ENCODE data around the gene KLHDC7B.

Gene KLHDC7B

DNA sequence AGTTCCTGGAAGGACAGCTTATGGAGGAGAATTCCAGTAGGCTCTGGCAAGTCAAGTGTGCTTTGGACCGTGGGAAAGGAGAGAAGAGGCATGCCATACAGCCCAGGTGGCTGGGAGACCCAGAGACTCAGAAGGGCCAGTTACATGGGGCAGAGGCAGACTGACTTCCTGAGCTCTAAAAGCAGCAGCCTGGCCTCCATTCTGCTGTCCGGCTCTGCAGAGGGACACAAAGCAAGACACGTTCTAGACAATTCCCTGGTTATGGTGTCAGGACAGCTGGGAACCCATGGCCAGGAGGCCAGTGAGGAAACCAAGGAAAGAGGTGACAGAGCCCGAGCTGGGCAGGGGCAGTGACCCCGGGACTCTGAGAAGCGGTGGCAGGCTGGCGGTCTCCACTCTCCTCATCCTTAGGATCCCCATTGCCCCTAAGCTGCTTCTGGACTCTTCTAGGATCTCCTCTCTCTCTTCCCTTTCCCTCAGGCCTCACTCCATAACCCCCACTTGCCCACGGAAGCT is 29.8 kb downstream of the KLHDC7B start:
- TF ChIP-seq, protein P1, sequence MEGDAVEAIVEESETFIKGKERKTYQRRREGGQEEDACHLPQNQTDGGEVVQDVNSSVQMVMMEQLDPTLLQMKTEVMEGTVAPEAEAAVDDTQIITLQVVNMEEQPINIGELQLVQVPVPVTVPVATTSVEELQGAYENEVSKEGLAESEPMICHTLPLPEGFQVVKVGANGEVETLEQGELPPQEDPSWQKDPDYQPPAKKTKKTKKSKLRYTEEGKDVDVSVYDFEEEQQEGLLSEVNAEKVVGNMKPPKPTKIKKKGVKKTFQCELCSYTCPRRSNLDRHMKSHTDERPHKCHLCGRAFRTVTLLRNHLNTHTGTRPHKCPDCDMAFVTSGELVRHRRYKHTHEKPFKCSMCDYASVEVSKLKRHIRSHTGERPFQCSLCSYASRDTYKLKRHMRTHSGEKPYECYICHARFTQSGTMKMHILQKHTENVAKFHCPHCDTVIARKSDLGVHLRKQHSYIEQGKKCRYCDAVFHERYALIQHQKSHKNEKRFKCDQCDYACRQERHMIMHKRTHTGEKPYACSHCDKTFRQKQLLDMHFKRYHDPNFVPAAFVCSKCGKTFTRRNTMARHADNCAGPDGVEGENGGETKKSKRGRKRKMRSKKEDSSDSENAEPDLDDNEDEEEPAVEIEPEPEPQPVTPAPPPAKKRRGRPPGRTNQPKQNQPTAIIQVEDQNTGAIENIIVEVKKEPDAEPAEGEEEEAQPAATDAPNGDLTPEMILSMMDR (IDR thresholded peaks at IDR 0.05; ENCODE audit: insufficient read depth, low read depth, low read length, missing control alignments) = no peak

DNA sequence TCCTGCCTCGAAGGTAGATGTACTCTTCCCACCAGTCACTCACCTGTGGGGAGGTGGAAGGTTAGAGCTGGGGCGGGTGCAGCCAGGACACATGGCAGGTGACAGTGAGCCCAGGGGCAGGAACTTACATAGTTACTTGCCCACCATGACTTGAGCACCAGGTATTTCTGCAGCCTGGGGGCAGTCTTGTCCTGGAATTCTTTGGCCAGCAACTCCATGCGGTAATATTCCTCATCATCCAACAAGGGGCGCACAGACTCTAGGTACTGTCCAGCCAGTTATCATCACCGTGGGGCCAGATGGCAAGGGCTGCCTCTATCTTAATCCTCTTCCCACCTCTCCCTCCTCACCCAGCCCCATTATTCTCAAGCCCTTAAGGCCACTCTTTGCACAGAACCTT is 30.4 kb downstream of the KLHDC7B start:
- H3K4me3 ChIP-seq (ENCODE audit: low read length) = no peak overlapping the region
- TF ChIP-seq, protein P1 (IDR thresholded peaks at IDR 0.05; ENCODE audit: insufficient read depth, low read depth, low read length, missing control alignments) = peak; percentile 28
- peak; percentile 67 for DNase-seq (ENCODE audit: low read depth)

More for the DNA sequence above, 29.8 kb downstream of the KLHDC7B start:
- no peak for DNase-seq (ENCODE audit: low read depth)
- no peak overlapping the region for H3K4me3 ChIP-seq (ENCODE audit: low read length)

DNA sequence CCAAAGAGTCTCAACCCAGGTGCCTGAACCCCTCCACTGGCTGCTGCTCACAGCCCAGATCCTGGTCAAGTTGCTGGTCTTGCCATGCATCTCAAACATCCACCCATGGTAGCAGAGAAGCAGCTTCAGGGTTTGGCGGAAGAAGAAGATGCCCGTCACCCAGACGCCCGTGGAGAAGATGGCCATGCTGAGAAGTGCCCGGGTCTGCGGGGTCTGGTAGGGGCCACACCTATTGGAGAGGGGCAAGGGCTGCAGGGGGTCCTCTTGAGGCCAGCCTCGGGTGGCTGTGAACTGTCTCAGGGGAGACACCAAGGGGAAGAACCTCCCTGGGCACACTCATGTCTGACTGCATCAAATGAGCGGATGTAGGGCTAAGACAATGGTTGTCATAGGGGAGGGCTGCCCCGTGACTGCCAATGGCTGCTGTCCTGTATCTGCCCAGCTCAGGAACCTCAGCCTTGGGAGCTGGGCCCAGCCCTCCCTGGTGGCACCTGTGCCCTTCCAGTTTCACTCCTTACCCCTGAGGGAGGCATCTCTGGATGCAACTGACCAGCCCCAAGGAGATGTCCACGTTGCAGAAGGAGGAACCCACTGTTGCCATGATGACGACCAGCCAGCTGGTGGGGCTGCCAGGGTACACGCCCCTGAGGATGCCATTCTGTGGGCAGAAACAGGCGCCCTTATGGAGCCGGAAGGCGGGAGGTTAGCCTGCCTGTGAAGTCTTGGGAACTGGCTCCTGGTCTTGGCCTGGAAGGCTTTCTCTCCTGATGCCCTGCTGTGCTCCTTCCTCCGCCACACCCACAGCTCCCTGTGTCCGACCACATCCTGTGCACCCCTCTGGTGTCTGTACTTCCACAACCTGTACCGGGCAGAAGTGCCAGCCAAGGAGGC is 31.4 kb downstream of the KLHDC7B start:
- H3K4me3 ChIP-seq (ENCODE audit: low read length) = no peak overlapping the region
- TF ChIP-seq, protein P1 (IDR thresholded peaks at IDR 0.05; ENCODE audit: insufficient read depth, low read depth, low read length, missing control alignments) = no peak
- no peak for DNase-seq (ENCODE audit: low read depth)

DNA sequence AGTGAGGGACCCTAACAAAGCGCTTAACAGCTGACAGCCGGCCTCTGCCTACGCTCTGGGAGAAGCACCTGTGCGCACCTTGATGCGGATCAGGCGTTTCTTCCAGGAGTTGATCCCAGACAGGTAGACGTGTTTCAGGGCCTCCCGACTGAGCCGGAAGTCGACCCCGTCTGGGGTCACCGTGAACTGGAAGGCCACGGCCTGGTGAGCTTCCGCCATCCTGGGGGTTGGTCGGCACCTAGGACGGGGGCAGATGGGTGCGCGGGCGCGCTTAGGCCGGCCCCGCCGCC is 31.9 kb downstream of the KLHDC7B start:
- DNase-seq (ENCODE audit: low read depth) = no peak
- TF ChIP-seq, protein P1 (IDR thresholded peaks at IDR 0.05; ENCODE audit: insufficient read depth, low read depth, low read length, missing control alignments) = no peak

DNA sequence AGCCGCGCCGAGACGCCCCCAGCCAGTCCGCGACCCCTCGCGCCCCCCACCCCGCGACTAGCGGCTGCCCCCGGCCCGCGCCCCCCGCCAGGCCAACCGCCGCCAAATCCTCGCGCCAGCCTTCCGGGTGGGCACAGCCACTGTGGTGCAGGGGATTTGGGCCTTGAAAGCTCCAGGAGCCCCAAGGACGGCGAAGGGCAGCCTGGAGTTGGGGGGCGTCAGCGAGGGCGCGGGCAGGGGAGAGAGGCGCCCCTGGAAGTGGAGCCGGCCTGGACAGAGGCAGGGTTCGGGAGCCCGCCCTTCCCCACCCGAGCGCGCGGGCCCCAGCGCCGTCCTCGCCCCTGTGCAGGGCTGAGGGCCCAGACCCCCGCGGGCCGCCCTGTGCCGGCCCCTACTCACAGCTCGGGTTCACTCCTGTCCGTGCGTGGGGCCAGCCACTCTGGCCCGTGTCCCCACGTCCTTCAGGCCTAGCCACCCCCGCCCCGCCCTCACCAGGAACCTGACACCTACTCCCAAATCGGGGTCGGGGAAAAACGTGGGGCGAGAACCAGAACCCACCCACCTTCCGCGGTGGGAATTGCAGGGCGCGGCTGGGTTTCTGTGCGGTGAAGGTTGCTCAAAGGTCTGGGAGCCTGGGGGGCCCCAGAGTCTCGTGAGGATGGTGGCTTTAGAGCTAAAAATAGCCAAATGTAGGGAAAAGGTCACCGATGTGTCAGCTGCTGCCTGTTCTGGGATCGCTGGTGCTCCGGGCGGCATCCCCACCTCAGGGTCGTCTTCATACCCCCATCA is 32.5 kb downstream of the KLHDC7B start, which contains the start of gene CPT1B:
TSS of gene CPT1B (minus strand) at position 441 of the 789 bp plus-strand sequence. CDS start 512 bp downstream, outside the sequence.
- DNase-seq (ENCODE audit: low read depth) = no peak
- no peak within 1 kb of the TSS for H3K4me3 ChIP-seq (ENCODE audit: low read length)
- TF ChIP-seq, protein P1 (IDR thresholded peaks at IDR 0.05; ENCODE audit: insufficient read depth, low read depth, low read length, missing control alignments) = no peak

More for the DNA sequence above, 31.9 kb downstream of the KLHDC7B start:
- H3K4me3 ChIP-seq (ENCODE audit: low read length) = no peak overlapping the region

DNA sequence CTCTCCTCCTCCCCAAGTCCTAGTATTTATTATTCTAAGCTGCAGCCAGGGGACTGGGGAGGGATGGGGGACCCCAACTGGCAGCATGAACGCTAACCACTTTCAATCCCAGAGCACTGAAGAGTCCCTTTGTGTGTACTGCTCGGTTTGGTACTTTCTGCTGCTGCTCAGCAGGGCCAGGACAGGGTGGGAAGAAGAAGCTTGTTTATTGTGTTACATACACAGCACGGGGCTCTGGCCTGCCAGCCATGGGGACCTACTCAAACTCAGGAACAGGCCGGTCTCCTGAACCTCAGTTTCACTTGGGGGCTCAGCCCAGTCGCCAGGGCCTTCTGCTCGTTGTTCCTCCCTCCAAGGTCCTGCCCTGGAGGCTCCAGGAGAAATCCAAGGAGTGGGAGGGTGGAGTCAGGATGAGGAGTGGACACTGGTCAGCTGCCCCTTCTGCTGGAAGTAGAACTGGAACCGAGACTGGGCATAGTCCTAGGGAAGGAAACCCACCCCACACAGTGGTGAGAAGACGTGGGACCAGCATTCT is 33.1 kb downstream of the KLHDC7B start:
- DNase-seq (ENCODE audit: low read depth) = no peak
- TF ChIP-seq, protein P1 (IDR thresholded peaks at IDR 0.05; ENCODE audit: insufficient read depth, low read depth, low read length, missing control alignments) = no peak
- H3K4me3 ChIP-seq (ENCODE audit: low read length) = no peak overlapping the region

Measured in epithelial cell of esophagus (primary cell).